ENCODE results near the gene ARHGAP5. TPM values are rescaled to one million over a fixed set of nuclear protein-coding genes. Genes with fewer than 3 reads are reported as not detected.

ARHGAP5 gene
- total RNA-seq, 1 donor from 2014 or later = 26.9 TPM

GRCh38 chr14:32068708-32069107, 8.4 kb upstream of the ARHGAP5 start:
- no peaks in the 10 kb centered on the region for H3K36me3 Mint-ChIP-seq (ENCODE audit: low read depth)
- no peaks in the 10 kb centered on the region for H3K9me3 Mint-ChIP-seq
- intact Hi-C loops (cut with micrococcal nuclease) = no loop called here
- no peak for DNase-seq
- no peak overlapping the region for H3K4me3 Mint-ChIP-seq
- peaks cover 2% of the 10 kb centered on the region for H3K4me1 Mint-ChIP-seq
- peaks cover 11% of the 10 kb centered on the region for H3K27me3 Mint-ChIP-seq
- no peak overlapping the region for H3K27ac Mint-ChIP-seq

DNA sequence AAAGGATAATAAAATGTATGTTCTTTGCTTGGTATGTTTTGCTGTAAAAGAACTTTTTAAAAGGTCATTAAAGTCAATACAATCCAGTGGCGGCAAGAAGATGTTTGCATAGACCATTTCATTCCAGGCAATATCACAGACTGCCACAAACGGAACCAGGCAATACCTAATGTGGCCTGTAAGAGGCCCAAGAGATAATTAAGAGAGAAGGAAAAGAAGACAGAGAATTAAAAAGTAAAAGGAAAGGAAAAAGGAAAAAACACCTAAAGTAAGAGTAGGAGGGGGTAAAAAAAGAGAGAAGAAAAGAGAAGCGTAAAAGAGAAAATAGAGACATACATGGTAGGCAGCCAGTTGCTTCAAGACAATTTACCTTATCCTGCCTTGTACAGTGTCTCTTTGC, 6.8 kb upstream of the ARHGAP5 start:
- intact Hi-C loops (cut with micrococcal nuclease) = loop anchor here (5.0 kb wide), 2 partner anchors 143 to 397 kb away; no protein-coding TSS in a partner anchor

GRCh38 chr14:32072676-32073075, 4.4 kb upstream of the ARHGAP5 start:
- intact Hi-C loops (cut with micrococcal nuclease) = loop anchor here (1.0 to 5.0 kb wide), 3 partner anchors 145 to 395 kb away; no protein-coding TSS in a partner anchor
- Mint-ChIP-seq H3K9me3 (no peaks in the 10 kb centered on the region), H3K36me3 (ENCODE audit: low read depth) (peaks cover 2% of the 10 kb centered on the region), H3K27ac (no peak overlapping the region), H3K4me1 (peaks cover 13% of the 10 kb centered on the region), H3K4me3 (no peak overlapping the region), H3K27me3 (peaks cover 20% of the 10 kb centered on the region)
- no peak for DNase-seq

More for the DNA sequence above, 6.8 kb upstream of the ARHGAP5 start:
- Mint-ChIP-seq H3K27ac (no peak overlapping the region), H3K36me3 (ENCODE audit: low read depth) (no peaks in the 10 kb centered on the region), H3K4me3 (no peak overlapping the region), H3K4me1 (peaks cover 4% of the 10 kb centered on the region), H3K27me3 (peaks cover 17% of the 10 kb centered on the region), H3K9me3 (no peaks in the 10 kb centered on the region)
- no peak for DNase-seq

DNA sequence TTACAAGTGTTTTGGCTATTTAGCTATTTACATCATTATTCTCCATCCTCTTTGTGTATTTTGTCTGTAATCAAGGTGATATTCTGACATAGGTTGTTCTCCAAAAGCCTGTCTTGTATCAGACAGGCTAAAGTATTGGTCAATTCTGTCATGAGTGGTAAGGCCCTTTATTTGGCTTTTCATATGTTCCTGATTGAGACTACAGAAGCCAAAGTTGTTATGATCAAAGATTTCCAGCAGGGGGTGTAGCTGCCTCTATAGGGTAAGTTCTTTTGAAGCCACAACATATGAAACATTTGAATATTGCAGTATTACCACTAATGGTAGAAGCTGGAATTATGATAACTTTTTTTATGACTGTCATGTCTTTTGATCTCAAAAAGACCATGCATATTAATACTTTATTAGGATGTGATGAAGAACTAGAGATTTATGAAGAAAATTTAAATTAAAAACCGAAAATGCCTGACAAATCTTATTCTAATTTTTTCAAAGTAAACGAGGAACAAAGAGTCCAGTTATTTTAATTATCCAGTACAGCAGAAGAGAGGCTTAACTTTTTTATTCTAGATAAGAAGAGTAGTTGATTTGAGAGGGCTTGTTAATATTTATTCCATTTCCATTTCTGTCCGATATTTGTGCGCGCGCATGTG, 3.4 kb upstream of the ARHGAP5 start:
- intact Hi-C loops (cut with micrococcal nuclease) = loop anchor here (1.0 to 5.0 kb wide), 4 partner anchors 146 to 487 kb away; no protein-coding TSS in a partner anchor
- no peak overlapping the region for H3K4me3 Mint-ChIP-seq
- H3K27ac Mint-ChIP-seq = no peak overlapping the region
- peaks cover 22% of the 10 kb centered on the region for H3K4me1 Mint-ChIP-seq
- no peaks in the 10 kb centered on the region for H3K9me3 Mint-ChIP-seq
- peaks cover 20% of the 10 kb centered on the region for H3K27me3 Mint-ChIP-seq
- DNase-seq = peak; percentile 90
- H3K36me3 Mint-ChIP-seq (ENCODE audit: low read depth) = peaks cover 2% of the 10 kb centered on the region

GRCh38 chr14:32074887-32075572, 2.1 kb upstream of the ARHGAP5 start:
- DNase-seq = no peak
- H3K36me3 Mint-ChIP-seq (ENCODE audit: low read depth) = peaks cover 2% of the 10 kb centered on the region
- intact Hi-C loops (cut with micrococcal nuclease) = loop anchor here (2.0 to 5.0 kb wide), 6 partner anchors 148 to 1718 kb away; partner anchors contain the start of genes HECTD1 and NUBPL
- H3K27me3 Mint-ChIP-seq = peaks cover 19% of the 10 kb centered on the region
- H3K4me1 Mint-ChIP-seq = peaks cover 29% of the 10 kb centered on the region
- no peaks in the 10 kb centered on the region for H3K9me3 Mint-ChIP-seq
- no peak overlapping the region for H3K27ac Mint-ChIP-seq
- no peak overlapping the region for H3K4me3 Mint-ChIP-seq

- peaks cover 17% of the 10 kb centered on the region for H3K27me3 Mint-ChIP-seq
- DNase-seq = no peak
- peaks cover 2% of the 10 kb centered on the region for H3K36me3 Mint-ChIP-seq (ENCODE audit: low read depth)
Observed at GRCh38 chr14:32075672-32076277, 1.3 kb upstream of the ARHGAP5 start.

DNA sequence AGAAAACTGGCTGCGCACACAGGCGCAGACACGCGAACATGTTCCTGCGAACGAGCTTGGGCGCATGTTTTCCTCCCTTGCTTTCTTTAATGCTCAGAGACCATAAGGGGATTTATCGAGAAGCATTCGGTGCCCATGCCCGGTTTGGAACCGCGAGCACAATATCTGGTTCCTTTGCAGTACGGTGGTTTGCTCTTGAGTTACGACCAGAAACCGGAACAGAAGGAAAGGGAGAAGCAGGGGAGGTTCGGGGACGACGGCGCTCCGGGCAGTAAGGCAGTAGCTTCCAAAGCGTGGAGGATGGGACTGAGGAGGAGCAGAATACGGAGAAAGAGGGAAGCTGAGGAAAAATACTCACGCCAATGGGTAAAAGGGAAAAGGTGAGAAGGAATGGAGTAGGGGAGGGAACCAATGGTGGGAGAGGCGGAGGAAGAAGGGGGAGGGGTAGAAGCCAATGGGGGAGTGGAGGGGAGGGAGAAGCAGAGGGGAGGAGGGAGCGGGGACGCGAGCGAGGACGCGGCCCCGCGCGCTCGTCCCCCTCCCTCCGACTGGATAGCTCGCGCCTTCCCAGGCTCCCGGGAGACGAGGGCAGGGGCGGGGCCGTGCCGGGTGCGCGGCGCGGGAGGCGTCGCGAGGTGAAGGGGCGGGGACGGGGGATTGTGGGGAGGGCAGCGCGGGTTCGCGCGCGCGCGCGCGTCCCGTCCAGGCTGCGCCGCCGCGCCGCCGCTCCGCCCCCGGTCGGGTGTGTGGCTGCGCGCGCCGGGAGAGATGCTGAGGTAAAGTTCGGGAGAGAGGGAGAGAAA, 625 bp upstream of the ARHGAP5 start:
- peaks cover 17% of the 10 kb centered on the region for H3K27me3 Mint-ChIP-seq
- peak overlapping the region; percentile 94 for H3K27ac Mint-ChIP-seq
- H3K4me3 Mint-ChIP-seq = peak overlapping the region; percentile 97
- intact Hi-C loops (cut with micrococcal nuclease) = loop anchor here (1.0 to 5.0 kb wide), 7 partner anchors 127 to 1719 kb away; partner anchors contain the start of genes DTD2, HECTD1, NUBPL and RNU6-8
- H3K36me3 Mint-ChIP-seq (ENCODE audit: low read depth) = peaks cover 2% of the 10 kb centered on the region
- DNase-seq = peak; percentile 93
- H3K4me1 Mint-ChIP-seq = peaks cover 34% of the 10 kb centered on the region
- no peaks in the 10 kb centered on the region for H3K9me3 Mint-ChIP-seq

More at GRCh38 chr14:32075672-32076277, 1.3 kb upstream of the ARHGAP5 start:
- H3K4me1 Mint-ChIP-seq = peaks cover 31% of the 10 kb centered on the region
- intact Hi-C loops (cut with micrococcal nuclease) = loop anchor here (1.0 to 5.0 kb wide), 7 partner anchors 139 to 1718 kb away; partner anchors contain the start of genes DTD2, HECTD1, NUBPL and SCFD1
- peak overlapping the region; percentile 94 for H3K27ac Mint-ChIP-seq
- no peaks in the 10 kb centered on the region for H3K9me3 Mint-ChIP-seq
- H3K4me3 Mint-ChIP-seq = peak overlapping the region; percentile 97

- Mint-ChIP-seq H3K27ac (peak overlapping the region; percentile 90), H3K9me3 (no peaks in the 10 kb centered on the region), H3K4me1 (peaks cover 36% of the 10 kb centered on the region), H3K27me3 (peaks cover 17% of the 10 kb centered on the region), H3K4me3 (peak overlapping the region; percentile 97), H3K36me3 (ENCODE audit: low read depth) (peaks cover 2% of the 10 kb centered on the region)
- DNase-seq = no peak
- intact Hi-C loops (cut with micrococcal nuclease) = loop anchor here (5.0 kb wide), 3 partner anchors 516 to 1721 kb away; partner anchors contain the start of genes HECTD1 and NUBPL
Observed at GRCh38 chr14:32078023-32078857, 1.1 kb downstream of the ARHGAP5 start.

GRCh38 chr14:32078858-32079216, 1.7 kb downstream of the ARHGAP5 start:
- intact Hi-C loops (cut with micrococcal nuclease) = loop anchor here (1.0 to 5.0 kb wide), 4 partner anchors 23 to 1722 kb away; partner anchors contain the start of genes HECTD1 and NUBPL
- Mint-ChIP-seq H3K36me3 (ENCODE audit: low read depth) (peaks cover 2% of the 10 kb centered on the region), H3K9me3 (no peaks in the 10 kb centered on the region), H3K4me3 (peak overlapping the region; percentile 97), H3K4me1 (peaks cover 33% of the 10 kb centered on the region), H3K27me3 (peaks cover 13% of the 10 kb centered on the region), H3K27ac (peak overlapping the region; percentile 90)
- peak; percentile 61 for DNase-seq

- Mint-ChIP-seq H3K4me3 (peak overlapping the region; percentile 97), H3K9me3 (no peaks in the 10 kb centered on the region), H3K27me3 (peaks cover 12% of the 10 kb centered on the region), H3K36me3 (ENCODE audit: low read depth) (peaks cover 2% of the 10 kb centered on the region), H3K27ac (no peak overlapping the region), H3K4me1 (peaks cover 32% of the 10 kb centered on the region)
- DNase-seq = no peak
- intact Hi-C loops (cut with micrococcal nuclease) = loop anchor here (1.0 to 5.0 kb wide), 4 partner anchors 23 to 1722 kb away; partner anchors contain the start of genes HECTD1 and NUBPL
Observed at GRCh38 chr14:32079264-32079663, 2.2 kb downstream of the ARHGAP5 start.

DNA sequence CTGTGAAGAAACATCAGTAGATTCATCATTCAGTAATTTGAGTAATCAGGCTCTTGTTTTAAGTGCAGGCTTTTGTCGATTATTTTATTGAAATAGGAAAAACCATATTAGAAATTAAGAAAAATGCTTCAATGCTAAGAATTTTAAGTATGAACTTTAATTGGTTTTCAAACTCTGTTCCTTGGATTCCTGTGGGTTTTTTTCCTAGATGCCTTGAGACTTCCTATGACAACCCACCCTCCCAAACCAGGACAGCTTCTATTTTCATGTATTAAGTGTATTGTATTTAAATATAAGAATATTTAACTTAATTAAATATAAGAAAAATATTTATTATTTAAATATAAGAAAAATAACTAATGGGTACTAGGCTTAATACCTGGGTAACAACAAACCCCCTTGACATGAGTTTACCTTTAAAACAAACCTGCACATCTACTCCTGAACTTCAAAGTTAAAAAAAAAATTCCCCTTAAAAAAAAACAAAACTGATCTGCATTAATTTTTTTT, 3.0 kb downstream of the ARHGAP5 start:
- Mint-ChIP-seq H3K9me3 (no peaks in the 10 kb centered on the region), H3K36me3 (ENCODE audit: low read depth) (peaks cover 2% of the 10 kb centered on the region), H3K27me3 (peaks cover 10% of the 10 kb centered on the region), H3K27ac (no peak overlapping the region), H3K4me1 (peaks cover 32% of the 10 kb centered on the region), H3K4me3 (no peak overlapping the region)
- intact Hi-C loops (cut with micrococcal nuclease) = no loop called here
- DNase-seq = no peak

- DNase-seq = no peak
- Mint-ChIP-seq H3K27ac (no peak overlapping the region), H3K27me3 (no peaks in the 10 kb centered on the region), H3K36me3 (ENCODE audit: low read depth) (no peaks in the 10 kb centered on the region), H3K4me3 (no peak overlapping the region), H3K4me1 (peaks cover 27% of the 10 kb centered on the region), H3K9me3 (no peaks in the 10 kb centered on the region)
- intact Hi-C loops (cut with micrococcal nuclease) = no loop called here
Observed at GRCh38 chr14:32081901-32082300, 4.8 kb downstream of the ARHGAP5 start.

Data from activated CD4-positive, alpha-beta T cell treated with anti-CD3 and anti-CD28 coated beads, Interleukin-2, amount 10 ng/mL, durations not matched to agents 24 days and 14 days (primary cell).